H1 (cell line): Measurements from ENCODE around the gene RAB11B. TPM values are rescaled to one million over a fixed set of nuclear protein-coding genes. Genes with fewer than 3 reads are reported as not detected.

Experiments used
- BACH1 ChIP-seq: IDR thresholded peaks from 2 replicates; pipeline ENCODE4 v1.6.1; 2012; ENCODE audit warnings: low read length, improper control_type of control experiment
- CHD7 ChIP-seq: fragments of 300-600 bp; sonication (generic); IDR thresholded peaks from 2 replicates; pipeline ENCODE4 v1.7.1; 2012; ENCODE audit warnings: low read length, moderate library complexity, mild to moderate bottlenecking, inconsistent platforms; ENCODE audit not compliant: insufficient replicate concordance
- CREB1 ChIP-seq: IDR thresholded peaks from 2 replicates; pipeline ENCODE4 v1.6.1; 2012; ENCODE audit warnings: inconsistent platforms
- KDM4A ChIP-seq: IDR thresholded peaks from one replicate; pipeline ENCODE4 v1.7.1; 2012; ENCODE audit warnings: low read depth, mild to moderate bottlenecking, moderate library complexity, low read length, inconsistent platforms; ENCODE audit not compliant: severe bottlenecking
- PHF8 ChIP-seq: fragments of 200-600 bp; sonication (generic); conservative IDR thresholded peaks from 2 replicates; pipeline ENCODE4 v1.7.1; 2012; ENCODE audit warnings: low read depth, mild to moderate bottlenecking, inconsistent platforms, low read length, moderate library complexity
- SP2 ChIP-seq: IDR thresholded peaks from 2 replicates; pipeline ENCODE4 v1.6.1; 2012; ENCODE audit warnings: mild to moderate bottlenecking, low read length, inconsistent platforms
- TBP ChIP-seq: IDR thresholded peaks from 2 replicates; pipeline ENCODE4 v1.6.1; 2011; ENCODE audit warnings: low read depth, low read length, improper control_type of control experiment
- TEAD4 ChIP-seq: IDR thresholded peaks from 2 replicates; pipeline ENCODE4 v1.6.1; 2012; ENCODE audit warnings: low read depth, low read length, inconsistent platforms, mixed read lengths
- polyA plus RNA-seq, 7 experiments: library from polyadenylated mRNA; depleted of rRNA in 3 of 7; stranded (reverse) in 5 of 7; unstranded in 2 of 7; fragments of >200 nt in 5 of 7; fragments of 200-250 nt in 2 of 7; gene quantifications; 1 replicate in 5 of 7; 2 replicates in 1 of 7; 4 replicates in 1 of 7; pipeline versions ENCODE4 v1.2.1 to v1.2.3, GENCODE V29; 2011 to 2013; ENCODE audit warnings: missing spikeins in 2 of 7, mixed read lengths in 2 of 7
- total RNA-seq: library from RNA; stranded (reverse); fragmentation: NEBNext Ultra II Directional; extraction: Animal tissue kit (Norgen Biotek cat#: 25700); gene quantifications from 2 replicates; pipeline ENCODE4 v1.2.1, GENCODE V29; 2021

RAB11B gene
- total and polyA plus RNA-seq, 2 of the 8 experiments (the other 6 are each of a cell fraction or from before 2014, with no cell fraction given) = 50.2 to 85.8 TPM

DNA sequence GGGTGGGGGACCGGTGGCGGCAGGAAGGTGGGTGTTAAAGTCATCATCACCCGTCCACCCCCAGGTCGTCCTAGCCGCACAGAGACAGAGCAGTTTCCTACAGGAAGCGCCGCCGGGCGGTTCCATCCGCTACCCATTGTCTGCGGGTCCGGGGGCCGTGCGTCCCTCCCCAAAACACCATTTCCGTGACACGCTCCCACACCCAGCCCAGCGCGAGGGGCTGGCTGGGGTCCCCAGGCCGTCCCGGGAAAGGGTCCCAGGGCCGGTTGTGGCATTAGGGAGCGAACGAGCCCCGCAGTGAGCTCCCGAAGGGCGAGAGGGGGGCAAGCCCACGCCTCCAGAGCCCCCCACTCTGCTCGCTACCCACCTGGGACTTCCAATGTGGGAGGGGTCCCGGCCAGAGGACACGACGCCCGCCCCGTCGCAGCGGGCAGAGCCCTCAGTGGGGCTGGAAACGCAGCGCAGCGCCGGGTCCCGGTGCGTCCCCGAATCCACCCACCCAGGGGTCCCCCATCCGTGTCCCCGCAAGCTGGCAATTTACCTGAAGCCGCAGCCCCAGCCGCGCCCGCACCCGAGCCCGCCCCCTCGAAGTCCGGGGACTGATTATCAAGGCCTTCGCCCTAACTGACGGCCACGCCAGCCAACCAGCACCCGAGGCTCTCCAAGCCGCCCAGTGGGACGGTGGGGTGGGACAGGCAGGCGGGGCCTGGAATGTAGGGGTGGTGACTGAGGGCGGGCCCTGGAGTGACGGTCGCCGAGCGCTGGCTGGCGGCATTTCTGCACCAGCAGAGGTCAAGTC, 47.3 kb upstream of the RAB11B start, which contains the start of gene KANK3 (continued):
- no peak for TF ChIP-seq CHD7
- peak; percentile 20; the same call in 1 of the 2 replicates for TF ChIP-seq TBP
- peak; percentile 50 for TF ChIP-seq CREB1
- TF ChIP-seq BACH1 = 0 out of 2 replicates have a peak, but pooled peaks have one; percentile 3
- TF ChIP-seq PHF8 = peak; percentile 49; the same call in 1 of the 2 replicates
- peak; percentile 97 for TF ChIP-seq KDM4A
- peak; percentile 67 for TF ChIP-seq SP2
- peak; percentile 96 for TF ChIP-seq TEAD4
